HG03108 (cell line): ENCODE measurements around the gene LIMK2.

Source experiments
- ATAC-seq: cut with Tn5 transposase; IDR thresholded peaks from one replicate; pipeline ENCODE4 v1.9.1; 2021; ENCODE audit warnings: moderate library complexity; ENCODE audit not compliant: unreplicated experiment

LIMK2 gene

DNA sequence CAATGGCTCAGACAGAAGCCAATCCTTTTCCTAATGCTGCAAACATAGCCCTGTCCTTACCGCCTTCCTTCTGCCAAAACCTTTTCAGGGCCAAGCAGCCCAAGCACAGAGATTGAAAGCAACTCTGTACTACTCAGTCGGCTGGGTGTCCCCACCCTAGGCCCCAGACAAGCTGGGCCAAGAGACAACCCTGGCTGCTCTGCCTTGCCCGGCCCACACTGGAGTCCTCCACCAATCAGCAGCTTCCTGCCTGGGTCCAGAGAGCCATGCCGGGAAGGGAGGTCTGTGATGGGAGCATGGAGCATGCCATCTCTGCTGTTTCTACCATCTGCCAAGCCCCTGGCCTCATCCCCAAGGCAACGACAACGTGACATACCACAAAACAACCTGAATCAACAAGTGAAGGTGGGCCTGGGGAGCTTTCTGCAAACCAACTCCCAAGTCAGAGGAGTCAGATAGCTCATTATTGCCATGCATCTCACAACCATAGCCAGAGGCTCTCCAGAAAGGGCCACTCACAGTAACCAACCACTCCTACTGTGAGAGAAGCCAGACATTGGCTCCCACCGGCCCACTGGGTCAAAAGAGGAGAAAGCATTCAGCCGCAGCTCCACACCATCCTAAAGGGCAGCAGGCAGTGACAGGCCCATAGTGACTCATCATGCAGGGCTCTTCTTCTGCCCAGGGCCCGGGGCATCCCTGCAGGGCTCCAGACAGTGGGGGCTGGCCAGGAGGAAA lies 115.9 kb downstream of the LIMK2 start:
- ATAC-seq: no peak

DNA sequence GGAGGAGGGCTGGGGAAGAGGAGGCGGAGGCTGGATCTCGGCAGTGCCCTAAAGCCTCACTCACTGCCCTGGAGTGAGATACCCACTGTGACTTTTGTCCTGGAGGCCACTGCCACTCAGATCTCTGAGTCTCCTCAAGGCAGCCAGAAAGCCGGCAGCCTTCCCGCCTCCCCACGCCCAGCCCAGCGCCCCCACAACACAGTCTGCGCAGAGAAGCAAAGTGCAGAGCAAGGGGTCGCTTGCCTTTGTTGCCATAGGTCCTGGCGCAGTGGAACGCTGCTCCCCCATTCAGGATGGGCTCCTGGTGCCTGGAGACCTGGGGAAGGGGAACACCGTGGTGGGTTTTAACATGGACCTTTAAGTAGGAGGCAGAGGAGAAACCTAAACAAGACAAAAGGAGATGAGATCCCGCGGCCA lies 116.5 kb downstream of the LIMK2 start:
- no peak for ATAC-seq

DNA sequence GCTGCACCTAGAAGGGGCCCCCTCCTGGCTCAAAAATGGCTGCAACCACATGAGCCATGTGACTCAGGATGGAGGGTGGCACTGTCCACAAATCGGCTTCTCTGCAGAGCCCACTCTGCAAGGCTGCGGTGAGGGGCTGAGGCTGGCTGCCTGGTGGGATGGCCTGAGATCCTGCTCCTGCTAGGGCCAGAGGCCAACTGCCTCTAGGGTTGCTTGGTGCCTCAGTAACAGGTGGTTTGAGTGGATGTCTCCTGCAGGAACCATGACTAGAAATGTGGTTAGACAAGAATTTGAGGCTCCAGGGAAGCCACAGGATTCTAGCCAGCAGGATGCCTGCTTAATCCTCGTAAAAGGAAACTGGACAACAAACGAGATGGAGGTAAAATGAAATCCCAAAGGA lies 116.9 kb downstream of the LIMK2 start:
- no peak for ATAC-seq
